ENCODE data around the gene PAIP2B. TPM values are rescaled to one million over a fixed set of nuclear protein-coding genes. Genes with fewer than 3 reads are reported as not detected.
A peak's percentile ranks its signal among the peaks of the same experiment; 100 is the strongest.
"Not testable (repeated sequence)": the region's sequence is repeated elsewhere in the genome, so short reads cannot be mapped to it uniquely, and the experiment has no call there.

PAIP2B gene
- total RNA-seq, 2 donors from 2014 or later = 18.1 to 21.3 TPM

DNA sequence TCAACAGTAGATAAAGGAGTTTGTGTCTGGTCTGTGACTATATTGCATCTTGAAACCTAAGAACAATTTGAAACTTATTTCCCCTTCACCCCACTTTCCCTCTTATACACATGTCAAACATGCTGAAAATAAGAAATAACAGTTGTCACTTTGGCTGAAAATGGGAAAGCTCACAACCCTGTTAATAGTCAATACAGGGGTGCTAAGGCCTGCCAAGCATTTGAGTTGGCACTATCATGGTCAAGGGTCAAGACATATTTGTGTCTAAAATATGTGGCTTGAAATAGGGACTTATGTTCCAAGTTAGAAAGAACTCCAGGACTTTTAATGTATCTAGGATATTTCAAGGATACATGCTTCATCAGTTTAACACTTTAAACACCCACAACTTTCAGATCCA, 20.6 kb downstream of the PAIP2B start:
- TF ChIP-seq, protein P1, sequence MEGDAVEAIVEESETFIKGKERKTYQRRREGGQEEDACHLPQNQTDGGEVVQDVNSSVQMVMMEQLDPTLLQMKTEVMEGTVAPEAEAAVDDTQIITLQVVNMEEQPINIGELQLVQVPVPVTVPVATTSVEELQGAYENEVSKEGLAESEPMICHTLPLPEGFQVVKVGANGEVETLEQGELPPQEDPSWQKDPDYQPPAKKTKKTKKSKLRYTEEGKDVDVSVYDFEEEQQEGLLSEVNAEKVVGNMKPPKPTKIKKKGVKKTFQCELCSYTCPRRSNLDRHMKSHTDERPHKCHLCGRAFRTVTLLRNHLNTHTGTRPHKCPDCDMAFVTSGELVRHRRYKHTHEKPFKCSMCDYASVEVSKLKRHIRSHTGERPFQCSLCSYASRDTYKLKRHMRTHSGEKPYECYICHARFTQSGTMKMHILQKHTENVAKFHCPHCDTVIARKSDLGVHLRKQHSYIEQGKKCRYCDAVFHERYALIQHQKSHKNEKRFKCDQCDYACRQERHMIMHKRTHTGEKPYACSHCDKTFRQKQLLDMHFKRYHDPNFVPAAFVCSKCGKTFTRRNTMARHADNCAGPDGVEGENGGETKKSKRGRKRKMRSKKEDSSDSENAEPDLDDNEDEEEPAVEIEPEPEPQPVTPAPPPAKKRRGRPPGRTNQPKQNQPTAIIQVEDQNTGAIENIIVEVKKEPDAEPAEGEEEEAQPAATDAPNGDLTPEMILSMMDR (IDR thresholded peaks at IDR 0.05) = no peak
- H3K9me3 ChIP-seq = no peaks in the 10 kb centered on the region
- no peak overlapping the region for H3K27ac ChIP-seq
- H3K27me3 ChIP-seq = no peaks in the 10 kb centered on the region
- no peaks in the 10 kb centered on the region for H3K4me1 ChIP-seq
- peaks cover 8% of the 10 kb centered on the region for H3K36me3 ChIP-seq
- H3K4me3 ChIP-seq = no peak overlapping the region
- DNase-seq (ENCODE audit: low spot score) = no peak

DNA sequence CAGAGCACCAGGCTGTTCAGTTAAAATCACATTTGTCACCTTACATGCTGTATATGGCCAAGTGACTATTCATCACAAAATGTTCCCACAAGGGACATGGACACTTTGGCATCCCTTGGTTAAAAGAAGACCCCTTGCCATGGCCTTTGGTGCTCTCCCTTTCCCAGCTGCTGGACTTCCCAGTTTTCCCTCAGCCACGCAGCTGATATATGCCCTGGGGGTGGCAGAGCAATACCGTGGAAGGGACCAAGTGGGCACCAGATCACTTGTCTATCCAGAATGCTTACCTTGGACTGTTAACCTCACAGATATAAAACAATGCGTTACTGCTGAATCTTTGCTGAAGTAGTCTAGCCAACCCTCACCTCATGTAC, 35.3 kb downstream of the PAIP2B start:
- Histone ChIP-seq H3K4me1 (no peaks in the 10 kb centered on the region), H3K4me3 (no peak overlapping the region), H3K27ac (no peak overlapping the region), H3K9me3 (no peaks in the 10 kb centered on the region), H3K27me3 (no peaks in the 10 kb centered on the region), H3K36me3 (peaks cover 5% of the 10 kb centered on the region)
- no peak for DNase-seq (ENCODE audit: low spot score)
- TF ChIP-seq, protein P1 (IDR thresholded peaks at IDR 0.05) = no peak

DNA sequence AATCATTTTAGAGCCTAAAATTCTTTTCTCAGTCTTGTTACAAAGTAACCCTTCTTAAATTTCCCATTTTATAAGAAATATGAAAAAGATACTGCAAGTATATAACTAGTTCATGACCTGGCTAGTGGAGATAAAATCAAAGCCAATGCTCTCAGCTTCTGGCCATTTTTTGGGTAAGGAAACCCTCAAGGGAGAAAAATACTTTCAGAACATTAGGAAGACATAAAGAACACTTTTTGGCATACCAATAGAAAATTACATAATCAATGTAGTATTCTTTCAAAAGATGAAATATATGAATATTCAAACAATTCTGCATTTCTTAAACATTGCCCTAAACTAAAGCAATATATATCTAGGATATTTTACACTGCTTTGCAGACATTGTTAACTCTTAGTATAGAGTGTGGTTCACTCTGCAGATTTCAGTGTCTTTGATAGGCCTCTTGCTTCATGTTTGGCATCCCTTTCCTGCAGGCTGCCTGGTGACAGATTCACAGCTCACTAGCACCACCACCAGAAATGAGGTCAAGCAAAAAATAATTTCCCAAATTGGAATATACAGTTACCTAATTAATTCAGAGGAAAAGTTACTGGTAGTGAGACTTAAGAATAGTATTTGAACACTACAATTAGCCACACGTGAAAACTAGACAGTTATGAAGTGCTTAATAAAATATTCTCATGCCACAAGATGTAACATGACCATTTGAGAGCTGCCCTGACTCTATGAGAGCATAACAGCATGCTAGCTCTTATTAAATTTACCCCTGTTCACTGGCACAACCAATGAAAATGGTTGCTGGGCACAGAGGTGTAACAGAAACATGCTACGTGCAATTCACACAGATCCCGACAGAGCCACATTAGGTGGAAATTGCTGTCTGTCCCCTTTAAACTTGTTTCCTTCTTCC, 36.0 kb downstream of the PAIP2B start:
- H3K4me3 ChIP-seq = no peak overlapping the region
- H3K27me3 ChIP-seq = no peaks in the 10 kb centered on the region
- no peaks in the 10 kb centered on the region for H3K4me1 ChIP-seq
- DNase-seq (ENCODE audit: low spot score) = no peak
- no peak overlapping the region for H3K27ac ChIP-seq
- TF ChIP-seq, protein P1 (IDR thresholded peaks at IDR 0.05) = peak in 1 of 2 donors; percentile 53
- no peaks in the 10 kb centered on the region for H3K9me3 ChIP-seq
- H3K36me3 ChIP-seq = peaks cover 5% of the 10 kb centered on the region

- Histone ChIP-seq H3K4me3 (no peak overlapping the region), H3K27ac (no peak overlapping the region), H3K36me3 (no peaks in the 10 kb centered on the region), H3K27me3 (no peaks in the 10 kb centered on the region), H3K9me3 (no peaks in the 10 kb centered on the region), H3K4me1 (no peaks in the 10 kb centered on the region)
- DNase-seq (ENCODE audit: low spot score) = no peak
- TF ChIP-seq, protein P1 (IDR thresholded peaks at IDR 0.05) = no peak
Measured at GRCh38 chr2:71187589-71187988, 39.3 kb downstream of the PAIP2B start.

GRCh38 chr2:71186973-71187372, 39.9 kb downstream of the PAIP2B start:
- Histone ChIP-seq H3K27ac (no peak overlapping the region), H3K36me3 (no peaks in the 10 kb centered on the region), H3K27me3 (no peaks in the 10 kb centered on the region), H3K9me3 (no peaks in the 10 kb centered on the region), H3K4me3 (no peak overlapping the region), H3K4me1 (no peaks in the 10 kb centered on the region)
- no peak for DNase-seq (ENCODE audit: low spot score)
- TF ChIP-seq, protein P1 (IDR thresholded peaks at IDR 0.05) = no peak

DNA sequence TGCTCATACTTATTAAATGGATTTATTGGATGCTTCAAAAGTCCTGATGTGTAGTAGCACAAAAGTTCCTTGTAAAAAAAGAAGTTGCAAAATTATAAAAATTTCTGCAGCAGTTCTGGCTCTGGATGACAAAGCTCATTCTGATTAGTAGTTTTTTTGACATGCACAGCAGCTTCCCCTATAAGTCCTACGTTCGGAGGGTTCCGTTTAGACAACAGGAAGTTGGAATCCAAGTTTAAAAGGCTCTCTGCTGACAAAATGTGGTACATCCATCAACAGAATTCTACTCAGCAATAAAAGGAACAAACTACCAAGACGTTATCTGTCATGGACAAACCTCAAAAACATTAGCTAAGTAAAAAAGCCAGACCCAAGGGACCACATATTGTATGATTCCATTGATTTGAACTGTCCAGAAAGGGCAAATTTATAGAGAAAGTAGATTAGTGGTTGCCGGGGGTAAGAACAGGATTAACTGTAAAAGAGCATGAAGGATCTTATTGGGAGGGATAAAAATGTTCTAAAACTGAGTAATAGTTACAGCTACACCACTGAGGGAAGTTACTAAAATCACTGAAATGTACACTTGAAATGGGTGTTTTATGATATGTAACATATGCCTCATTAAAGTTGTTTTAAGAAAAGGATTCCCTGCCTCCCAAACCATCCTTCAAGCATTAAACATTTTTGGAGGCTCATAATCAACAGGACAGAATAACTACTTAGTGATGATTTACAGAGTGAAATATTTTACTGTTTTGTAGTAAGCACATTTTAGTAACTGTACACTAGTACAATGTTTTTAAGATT, 43.4 kb downstream of the PAIP2B start:
- H3K4me3 ChIP-seq; H3K36me3 ChIP-seq; H3K27me3 ChIP-seq; H3K4me1 ChIP-seq; H3K9me3 ChIP-seq; H3K27ac ChIP-seq; DNase-seq (ENCODE audit: low spot score): not testable (repeated sequence)

Measured in right atrium auricular region (tissue), 2 donors.